Endothelial cell of umbilical vein (primary cell): ENCODE measurements around the gene BEND2. TPM values are rescaled to one million over a fixed set of nuclear protein-coding genes. Genes with fewer than 3 reads are reported as not detected.

Experiments
- BruUV-seq: library from RNA; stranded (reverse); fragments of 400-500 nt; replicated peaks from 2 replicates; lab custom pipeline; 2021; lab: Mats Ljungman, UMichigan
- CTCF ChIA-PET: fragments of 300-600, 350-600 bp; sonication (Branson Sonifier 250); formaldehyde crosslinking; loops from one replicate; lab custom pipeline; 2021; ENCODE audit warnings: antibody characterized with exemption, inconsistent platforms; lab: Charles Lee
- POLR2A ChIA-PET: fragments of 300-600, 350-600 bp; sonication (Branson Sonifier 250); formaldehyde crosslinking; loops from one replicate; lab custom pipeline; 2021; ENCODE audit warnings: antibody characterized with exemption, inconsistent platforms; lab: Charles Lee
- DNase-seq: peaks from one replicate; pipeline ENCODE4 v3.0.0-alpha.2; 2011; ENCODE audit warnings: low read depth, low spot score
- FAIRE-seq: peaks from 2 replicates; lab custom pipeline; 2011; peaks lifted over from hg19 to GRCh38; lab: Jason Lieb, UNC
- H2AFZ ChIP-seq: 2 replicates; pipeline ENCODE4 v1.6.0; 2012; ENCODE audit warnings: low read depth, low read length, control low read depth, inconsistent platforms
- H3K27ac ChIP-seq: 2 replicates; pipeline ENCODE4 v1.5.1; 2011; ENCODE audit warnings: low read depth, mild to moderate bottlenecking, control low read depth, low read length, moderate library complexity; ENCODE audit not compliant: insufficient read depth
- H3K27me3 ChIP-seq, 2 experiments: 2 replicates each; pipeline versions ENCODE4 v1.6.0 to v1.6.1; 2011; ENCODE audit warnings: low read length in 2 of 2, mixed read lengths in 1 of 2; ENCODE audit not compliant: control insufficient read depth in 2 of 2, insufficient read depth in 2 of 2
- H3K36me3 ChIP-seq, 2 experiments: 2 replicates in 1 of 2; 3 replicates in 1 of 2; pipeline ENCODE4 v1.5.1; 2011; ENCODE audit warnings: low read length in 2 of 2, mild to moderate bottlenecking in 1 of 2, moderate library complexity in 1 of 2; ENCODE audit not compliant: control insufficient read depth in 2 of 2, insufficient read depth in 2 of 2; ENCODE audit errors: extremely low read depth in 1 of 2
- H3K4me1 ChIP-seq: 3 replicates; pipeline ENCODE4 v1.5.1; 2011; ENCODE audit warnings: mild to moderate bottlenecking, low read length; ENCODE audit not compliant: control insufficient read depth, insufficient read depth; ENCODE audit errors: extremely low read depth
- H3K4me2 ChIP-seq: 2 replicates; pipeline ENCODE4 v1.6.1; 2011; ENCODE audit warnings: low read length, control low read depth, mixed read lengths; ENCODE audit not compliant: insufficient read depth
- H3K4me3 ChIP-seq, 3 experiments: fragments of 200-600 bp in 1 of 3; sonication (generic), shearing (Covaris generic) in 1 of 3; replicated peaks in 1 of 3; 2 replicates each; pipeline ENCODE4 v1.5.1; 2011 to 2016; ENCODE audit warnings: control low read depth in 3 of 3, low read length in 3 of 3, mild to moderate bottlenecking in 2 of 3, inconsistent platforms in 1 of 3, low read depth in 1 of 3, moderate library complexity in 1 of 3; ENCODE audit not compliant: insufficient read depth in 1 of 3
- H3K79me2 ChIP-seq: 2 replicates; pipeline ENCODE4 v1.6.0; 2012; ENCODE audit warnings: low read length, inconsistent platforms; ENCODE audit not compliant: control insufficient read depth, insufficient read depth
- H3K9ac ChIP-seq: replicated peaks from 2 replicates; pipeline ENCODE3; 2011; ENCODE audit warnings: low read length, control low read depth; ENCODE audit not compliant: insufficient read depth; ENCODE audit errors: extremely low read depth
- H3K9me1 ChIP-seq: replicated peaks from 3 replicates; pipeline ENCODE4 v1.6.0; 2011; ENCODE audit warnings: mild to moderate bottlenecking, low read length; ENCODE audit not compliant: control insufficient read depth, insufficient read depth; ENCODE audit errors: extremely low read depth
- H3K9me3 ChIP-seq: replicated peaks from 2 replicates; pipeline ENCODE4 v1.5.1; 2012; ENCODE audit warnings: low read length, inconsistent platforms; ENCODE audit not compliant: control insufficient read depth, insufficient read depth
- H4K20me1 ChIP-seq: replicated peaks from 2 replicates; pipeline ENCODE3; 2011; ENCODE audit warnings: mild to moderate bottlenecking, low read length; ENCODE audit not compliant: control insufficient read depth, insufficient read depth; ENCODE audit errors: extremely low read depth
- FOS ChIP-seq: IDR thresholded peaks from 2 replicates; pipeline ENCODE4 v1.6.1; 2011; ENCODE audit warnings: mild to moderate bottlenecking, low read length, moderate library complexity, borderline replicate concordance; ENCODE audit not compliant: insufficient read depth
- GATA2 ChIP-seq: IDR thresholded peaks from 2 replicates; pipeline ENCODE4 v1.7.0; 2011; ENCODE audit warnings: low read depth, mild to moderate bottlenecking, moderate library complexity, mixed read lengths, low read length; ENCODE audit not compliant: insufficient read length, insufficient read depth
- MAX ChIP-seq: IDR thresholded peaks from 2 replicates; pipeline ENCODE4 v1.6.1; 2011; ENCODE audit not compliant: insufficient read depth, insufficient read length
- POLR2A ChIP-seq: IDR thresholded peaks from 2 replicates; pipeline ENCODE4 v1.6.1; 2012; ENCODE audit warnings: low read depth, mild to moderate bottlenecking, control low read depth, low read length
- dilution Hi-C: fragments of 300-500 bp; cut with MboI; formaldehyde crosslinking; loops from one replicate; pipeline ENCODE4 v1.15.0; 2019; ENCODE audit warnings: low sequenced_read_pairs; ENCODE audit not compliant: extremely low pct_ligation_motif_present
- intact Hi-C: fragments of 100-400 bp; cut with micrococcal nuclease; formaldehyde crosslinking; loops from one replicate; pipeline ENCODE4 v1.10.0; 2022
- polyA plus RNA-seq, 4 experiments: library from polyadenylated mRNA; depleted of rRNA in 3 of 4; stranded (reverse) in 3 of 4; unstranded in 1 of 4; fragments of >200 nt; gene quantifications; 2 replicates each; pipeline versions ENCODE4 v1.2.1 to v1.2.3, GENCODE V29; 2011 to 2012; ENCODE audit warnings: missing spikeins in 1 of 4
- total RNA-seq: library from RNA; stranded (reverse); gene quantifications from 2 replicates; pipeline ENCODE4 v1.2.3, GENCODE V29; 2021
- TF ChIP-seq, protein P1 (sequence below), 2 donors: IDR thresholded peaks; 1 replicate in 1 of 2; 2 replicates in 1 of 2; pipeline ENCODE4 v1.5.1; 2011; ENCODE audit warnings: low read length in 2 of 2, mild to moderate bottlenecking in 2 of 2, moderate library complexity in 2 of 2, control low read depth in 1 of 2, inconsistent platforms in 1 of 2, low read depth in 1 of 2; ENCODE audit not compliant: insufficient read depth in 1 of 2; ENCODE audit errors: extremely low read depth in 1 of 2

Gene BEND2
- total and polyA plus RNA-seq, 2 donors (not counting 3 experiments of a cell fraction or from before 2014, with no cell fraction given), result not detected

DNA sequence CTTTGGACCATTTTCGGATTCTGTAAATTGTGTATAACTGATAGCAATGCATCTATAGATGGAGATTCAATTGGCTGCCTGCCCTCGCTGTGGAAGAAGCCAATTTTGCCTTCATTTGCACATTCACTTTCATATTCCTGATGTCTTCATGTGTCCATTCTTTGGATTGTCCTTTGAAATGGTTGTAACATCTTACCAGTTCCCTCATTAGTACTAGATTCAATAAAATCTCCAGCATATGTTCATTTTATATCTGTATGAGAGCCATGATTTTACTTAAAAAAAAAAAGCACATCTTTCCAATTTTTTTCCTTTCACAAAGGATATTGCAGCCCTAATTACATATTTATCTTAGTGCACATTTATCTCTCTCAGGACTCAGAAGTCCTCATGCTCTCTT lies 61.7 kb downstream of the BEND2 start:
- no peak overlapping the region for H3K27ac ChIP-seq
- dilution Hi-C loops (no loop called here), intact Hi-C loops (no loop called here)
- H3K36me3 ChIP-seq, result no peaks in the 10 kb centered on the region
- CTCF ChIA-PET, result no interaction called here
- H3K27me3 ChIP-seq, result no peaks in the 10 kb centered on the region
- H3K79me2 ChIP-seq, result no peaks in the 10 kb centered on the region
- no peak for DNase-seq
- H4K20me1 ChIP-seq, result no peaks in the 10 kb centered on the region
- no peak overlapping the region for H3K9ac ChIP-seq
- POLR2A ChIA-PET, result no interaction called here
- FAIRE-seq, result no peak
- TF ChIP-seq, protein P1, sequence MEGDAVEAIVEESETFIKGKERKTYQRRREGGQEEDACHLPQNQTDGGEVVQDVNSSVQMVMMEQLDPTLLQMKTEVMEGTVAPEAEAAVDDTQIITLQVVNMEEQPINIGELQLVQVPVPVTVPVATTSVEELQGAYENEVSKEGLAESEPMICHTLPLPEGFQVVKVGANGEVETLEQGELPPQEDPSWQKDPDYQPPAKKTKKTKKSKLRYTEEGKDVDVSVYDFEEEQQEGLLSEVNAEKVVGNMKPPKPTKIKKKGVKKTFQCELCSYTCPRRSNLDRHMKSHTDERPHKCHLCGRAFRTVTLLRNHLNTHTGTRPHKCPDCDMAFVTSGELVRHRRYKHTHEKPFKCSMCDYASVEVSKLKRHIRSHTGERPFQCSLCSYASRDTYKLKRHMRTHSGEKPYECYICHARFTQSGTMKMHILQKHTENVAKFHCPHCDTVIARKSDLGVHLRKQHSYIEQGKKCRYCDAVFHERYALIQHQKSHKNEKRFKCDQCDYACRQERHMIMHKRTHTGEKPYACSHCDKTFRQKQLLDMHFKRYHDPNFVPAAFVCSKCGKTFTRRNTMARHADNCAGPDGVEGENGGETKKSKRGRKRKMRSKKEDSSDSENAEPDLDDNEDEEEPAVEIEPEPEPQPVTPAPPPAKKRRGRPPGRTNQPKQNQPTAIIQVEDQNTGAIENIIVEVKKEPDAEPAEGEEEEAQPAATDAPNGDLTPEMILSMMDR (IDR thresholded peaks at IDR 0.05; ENCODE audit: extremely low read depth in 1 of 2, insufficient read depth in 1 of 2, low read depth in 1 of 2, low read length in 2 of 2), result no peak
- TF ChIP-seq POLR2A, result no peak
- H3K4me1 ChIP-seq, result no peaks in the 10 kb centered on the region
- no TSS peak for BruUV-seq
- H3K4me3 ChIP-seq, result no peak overlapping the region
- H3K4me2 ChIP-seq, result no peak overlapping the region
- H3K9me3 ChIP-seq, result no peaks in the 10 kb centered on the region
- H2AFZ ChIP-seq, result no peak overlapping the region
- H3K9me1 ChIP-seq, result no peaks in the 10 kb centered on the region

DNA sequence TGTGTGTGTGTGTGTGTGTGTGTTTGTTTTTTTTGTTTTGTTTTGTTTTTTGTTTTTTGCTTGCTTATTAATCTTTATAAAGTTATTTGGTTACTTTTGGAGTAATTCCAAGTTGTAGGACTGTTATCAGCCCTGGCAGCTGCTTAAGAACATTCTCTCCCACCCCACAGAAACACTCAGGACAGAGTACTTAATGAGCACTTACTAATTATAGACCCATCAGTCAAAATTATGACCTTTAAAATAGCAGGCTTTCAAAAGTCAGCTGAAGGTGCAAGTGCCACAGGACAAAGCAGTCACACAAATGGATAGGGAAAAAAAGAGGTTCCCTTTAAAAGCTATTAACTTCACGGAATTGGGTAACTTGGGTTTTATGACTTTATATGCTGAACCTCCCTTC lies 69.0 kb downstream of the BEND2 start:
- intact Hi-C loops, result no loop called here
- CTCF ChIA-PET, result no interaction called here
- FAIRE-seq, result no peak

More for the DNA sequence above, 69.0 kb downstream of the BEND2 start:
- TF ChIP-seq MAX (no peak), FOS (no peak), GATA2 (no peak), POLR2A (no peak)
- POLR2A ChIA-PET, result no interaction called here
- Histone ChIP-seq H3K36me3 (no peaks in the 10 kb centered on the region), H2AFZ (no peak overlapping the region), H3K4me2 (no peak overlapping the region), H3K79me2 (no peaks in the 10 kb centered on the region), H3K9me3 (no peaks in the 10 kb centered on the region), H3K9ac (no peak overlapping the region), H3K4me3 (no peak overlapping the region), H3K4me1 (no peaks in the 10 kb centered on the region), H4K20me1 (no peaks in the 10 kb centered on the region), H3K27ac (no peak overlapping the region), H3K27me3 (no peaks in the 10 kb centered on the region), H3K9me1 (no peaks in the 10 kb centered on the region)
- DNase-seq, result no peak
- dilution Hi-C loops, result no loop called here
- no TSS peak for BruUV-seq
